Breast epithelium (tissue), 3 donors: ENCODE measurements around the gene ABHD8.

ENCODE experiments used
- POLR2A ChIP-seq: fragments of 450-650 bp; IDR thresholded peaks from one replicate; pipeline ENCODE4 v1.6.1; 2016; ENCODE audit warnings: antibody characterized with exemption, mild to moderate bottlenecking, moderate library complexity
- POLR2AphosphoS5 ChIP-seq, 3 donors: sonication (generic); formaldehyde crosslinking; IDR thresholded peaks; one replicate each; pipeline ENCODE4 v1.6.1; 2017; ENCODE audit warnings: antibody characterized with exemption in 3 of 3
- TF ChIP-seq, protein P1 (sequence below), 3 donors: fragments of 450-650 bp; IDR thresholded peaks; one replicate each; pipeline ENCODE4 v1.5.1; 2016 to 2017; ENCODE audit warnings: antibody characterized with exemption in 3 of 3, mild to moderate bottlenecking in 3 of 3, moderate library complexity in 3 of 3

GRCh38 chr19:17352608-17353280 is 49.5 kb upstream of the ABHD8 start:
- TF ChIP-seq POLR2AphosphoS5 (IDR thresholded peaks at IDR 0.05) (no peak), POLR2A (no peak)
- TF ChIP-seq, protein P1, sequence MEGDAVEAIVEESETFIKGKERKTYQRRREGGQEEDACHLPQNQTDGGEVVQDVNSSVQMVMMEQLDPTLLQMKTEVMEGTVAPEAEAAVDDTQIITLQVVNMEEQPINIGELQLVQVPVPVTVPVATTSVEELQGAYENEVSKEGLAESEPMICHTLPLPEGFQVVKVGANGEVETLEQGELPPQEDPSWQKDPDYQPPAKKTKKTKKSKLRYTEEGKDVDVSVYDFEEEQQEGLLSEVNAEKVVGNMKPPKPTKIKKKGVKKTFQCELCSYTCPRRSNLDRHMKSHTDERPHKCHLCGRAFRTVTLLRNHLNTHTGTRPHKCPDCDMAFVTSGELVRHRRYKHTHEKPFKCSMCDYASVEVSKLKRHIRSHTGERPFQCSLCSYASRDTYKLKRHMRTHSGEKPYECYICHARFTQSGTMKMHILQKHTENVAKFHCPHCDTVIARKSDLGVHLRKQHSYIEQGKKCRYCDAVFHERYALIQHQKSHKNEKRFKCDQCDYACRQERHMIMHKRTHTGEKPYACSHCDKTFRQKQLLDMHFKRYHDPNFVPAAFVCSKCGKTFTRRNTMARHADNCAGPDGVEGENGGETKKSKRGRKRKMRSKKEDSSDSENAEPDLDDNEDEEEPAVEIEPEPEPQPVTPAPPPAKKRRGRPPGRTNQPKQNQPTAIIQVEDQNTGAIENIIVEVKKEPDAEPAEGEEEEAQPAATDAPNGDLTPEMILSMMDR (IDR thresholded peaks at IDR 0.05): no peak
